Inferior parietal cortex (tissue), 1 donor: ENCODE results near the gene TCL1B.
"Not testable (repeated sequence)": the region's sequence is repeated elsewhere in the genome, so short reads cannot be mapped to it uniquely, and the experiment has no call there.

ENCODE experiments used
- DNase-seq: peaks from one replicate; pipeline ENCODE4 v3.0.0-alpha.2; 2016; ENCODE audit errors: extremely low spot score

TCL1B gene

DNA sequence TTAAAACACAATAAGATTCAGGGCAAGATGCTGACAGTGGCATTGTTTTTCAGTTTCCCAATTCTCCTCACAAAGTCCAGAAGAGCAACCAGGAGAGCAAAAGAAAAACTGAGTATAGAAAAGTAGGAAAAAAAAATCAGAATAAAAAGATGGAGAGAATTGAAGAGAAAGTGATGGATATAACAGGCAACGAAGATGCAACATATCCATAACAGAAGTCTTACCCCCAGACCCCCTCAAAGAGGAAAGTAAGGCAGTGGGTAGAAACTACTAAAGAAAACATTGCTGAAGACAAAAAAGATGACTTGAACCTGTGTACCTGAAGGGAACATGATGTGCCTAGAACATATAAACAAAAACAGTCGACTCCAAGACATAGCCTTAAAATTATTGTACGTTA lies 17.1 kb downstream of the TCL1B start:
- DNase-seq: no peak

DNA sequence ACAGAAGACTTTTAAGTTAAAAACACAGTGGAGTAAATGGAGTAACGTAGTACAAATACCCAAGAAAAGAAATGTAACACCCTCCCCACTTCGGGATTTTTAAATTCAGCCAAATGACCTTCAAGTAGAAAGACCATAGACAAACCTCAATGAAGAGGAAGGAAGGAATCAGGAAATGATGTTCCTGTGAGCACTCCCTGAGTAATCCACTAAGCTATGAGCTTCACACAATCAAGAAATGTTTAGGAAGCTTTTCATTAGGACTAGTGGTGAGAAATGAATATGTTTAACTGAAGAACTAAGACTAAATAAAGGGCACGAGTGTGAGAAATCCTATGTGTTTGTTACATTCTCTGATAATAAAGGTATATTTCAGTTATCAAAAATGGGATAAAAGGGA lies 17.6 kb downstream of the TCL1B start:
- no peak for DNase-seq

- no peak for DNase-seq
Measured at GRCh38 chr14:95705518-95705917, 19.3 kb downstream of the TCL1B start.

DNA sequence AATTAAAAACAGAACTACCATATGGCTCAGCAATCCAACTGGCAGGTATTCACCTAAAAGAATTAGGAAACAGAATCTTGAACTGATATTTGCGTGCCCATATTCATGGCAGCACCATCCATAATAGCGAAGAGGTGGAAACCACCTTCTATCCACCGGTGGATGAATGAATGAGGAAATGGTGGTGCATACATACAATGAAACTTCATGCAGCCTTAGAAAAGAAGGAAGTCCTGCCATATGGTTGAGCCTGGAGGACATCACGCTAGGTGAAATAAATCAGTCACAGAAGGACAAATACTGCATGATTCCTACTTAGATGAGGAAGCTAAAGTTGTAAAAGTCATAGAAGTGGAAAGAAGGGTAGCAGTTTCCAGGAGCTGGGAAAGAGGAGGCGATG lies 21.1 kb downstream of the TCL1B start:
- DNase-seq: no peak

GRCh38 chr14:95710106-95710505 lies 23.9 kb downstream of the TCL1B start:
- DNase-seq: no peak

- DNase-seq: no peak
Measured at GRCh38 chr14:95711476-95712176, 25.4 kb downstream of the TCL1B start.

DNA sequence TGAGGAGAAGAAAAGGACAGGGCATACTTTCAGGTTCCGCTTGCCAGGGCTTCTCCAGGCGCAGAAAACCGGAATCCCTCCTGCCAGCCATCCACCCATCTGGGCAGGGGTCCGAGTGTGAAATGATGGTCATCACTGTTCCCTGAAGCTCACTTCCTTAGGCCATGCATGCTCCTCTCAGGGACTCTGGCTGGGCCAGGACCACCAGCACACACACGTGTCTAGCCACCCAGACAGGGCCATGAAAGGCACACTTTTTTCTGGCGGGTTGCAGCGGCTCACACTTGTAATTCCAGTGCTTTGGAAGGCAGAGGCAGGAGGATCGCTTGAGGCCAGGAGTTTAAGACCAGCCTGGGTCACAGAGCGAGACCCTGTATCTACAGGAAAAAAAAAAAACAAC lies 26.2 kb downstream of the TCL1B start:
- DNase-seq: no peak

DNA sequence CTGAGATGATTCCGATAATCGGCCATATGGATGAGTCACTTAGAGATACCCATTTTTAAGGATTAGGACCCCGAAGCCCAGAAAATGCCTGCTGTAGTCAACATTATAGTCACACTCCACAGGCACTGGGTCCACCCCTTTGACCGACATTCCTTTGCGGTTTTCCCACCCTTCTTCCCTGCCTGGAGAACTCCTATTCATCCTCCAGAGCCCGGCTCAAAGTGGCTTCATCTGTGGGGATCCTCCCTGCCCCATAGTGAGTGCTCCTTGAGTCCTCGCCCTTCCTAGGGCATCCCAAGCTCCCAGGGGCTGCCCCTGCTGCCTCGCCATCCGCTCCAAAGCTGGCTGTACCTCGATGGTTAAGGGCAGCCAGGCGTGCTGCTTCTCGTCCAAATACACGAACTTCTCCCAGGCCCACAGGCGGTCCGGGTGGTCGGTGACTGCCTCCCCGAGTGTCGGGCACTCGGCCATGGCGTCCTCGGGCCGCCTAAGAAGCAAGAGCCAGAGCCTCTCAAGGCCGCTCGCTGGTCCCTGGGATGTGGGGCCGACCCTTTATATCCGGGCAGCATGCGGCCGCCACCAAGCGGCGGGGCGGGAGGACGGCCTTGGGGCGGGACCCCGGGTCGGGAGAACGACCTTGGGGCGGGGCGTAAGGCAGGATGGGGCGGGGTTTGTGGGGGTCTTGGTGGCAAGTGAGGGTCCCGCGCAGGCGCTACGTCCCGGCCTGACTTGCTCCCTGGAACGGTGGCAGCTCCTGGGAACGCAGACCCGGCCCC lies 27.6 kb downstream of the TCL1B start, which contains the start of gene TCL1A:
Gene TCL1A, minus strand, starts transcription at position 530 of the 776 bp plus-strand sequence. Its CDS starts 59 bp downstream, at position 471.
- DNase-seq: no peak

GRCh38 chr14:95722525-95723190 lies 36.4 kb downstream of the TCL1B start:
- no peak for DNase-seq

DNA sequence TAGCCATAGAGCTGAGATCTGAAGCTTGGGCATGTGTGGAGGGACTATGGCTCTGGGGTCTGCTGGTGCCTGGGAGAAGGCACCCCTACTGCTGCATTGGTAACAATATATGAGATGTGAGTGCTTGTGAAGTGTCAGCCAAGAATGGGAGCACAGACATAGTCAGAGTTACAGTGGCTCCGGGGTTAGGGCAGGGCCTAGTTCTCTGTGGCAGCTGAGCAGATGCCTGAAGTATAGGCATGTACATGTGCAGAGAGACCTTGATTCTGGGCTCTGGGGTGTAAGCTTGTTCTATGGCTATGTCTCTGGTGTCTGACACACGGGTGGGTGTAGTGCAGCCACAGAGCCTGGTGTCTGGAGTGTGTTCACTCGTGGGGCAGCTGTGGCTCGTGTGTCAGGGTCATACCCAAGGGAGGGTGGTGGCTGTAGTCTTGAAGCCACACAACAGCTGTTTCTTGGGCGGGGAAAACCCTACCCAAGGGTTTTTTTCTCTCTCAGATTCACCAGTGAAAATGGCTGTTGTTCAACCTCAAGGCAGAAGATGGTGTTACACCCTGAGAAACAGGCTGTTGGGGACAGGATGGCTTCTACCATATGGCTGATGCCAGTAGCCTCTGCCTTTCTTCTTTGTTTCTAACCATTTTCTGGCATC lies 39.6 kb downstream of the TCL1B start:
- no peak for DNase-seq

GRCh38 chr14:95727056-95727700 lies 41.0 kb downstream of the TCL1B start:
- DNase-seq: no peak

GRCh38 chr14:95729402-95730028 lies 43.3 kb downstream of the TCL1B start:
- DNase-seq: not testable (repeated sequence)

DNA sequence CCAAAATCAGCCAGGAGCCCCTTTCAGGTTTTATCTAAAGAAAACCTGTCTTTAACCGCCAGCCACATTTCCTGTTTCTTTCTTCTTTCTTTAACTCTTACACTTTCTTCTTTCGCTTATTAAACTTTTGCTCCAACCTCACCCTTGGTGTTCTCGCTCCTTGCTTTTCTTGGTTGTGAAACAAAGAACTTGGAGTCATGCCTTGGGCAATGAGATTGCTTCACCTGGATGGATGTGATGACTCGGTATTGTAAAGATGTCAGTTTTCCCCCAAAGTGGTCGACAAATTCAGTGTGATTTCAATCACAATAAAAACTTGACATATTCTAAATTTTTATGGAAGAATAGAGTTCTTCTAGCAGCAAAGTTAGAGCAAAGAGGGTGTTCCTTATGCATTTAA lies 43.9 kb downstream of the TCL1B start:
- DNase-seq: no peak

GRCh38 chr14:95733212-95733611 lies 47.0 kb downstream of the TCL1B start:
- no peak for DNase-seq

GRCh38 chr14:95739356-95739755 lies 53.1 kb downstream of the TCL1B start:
- no peak for DNase-seq

DNA sequence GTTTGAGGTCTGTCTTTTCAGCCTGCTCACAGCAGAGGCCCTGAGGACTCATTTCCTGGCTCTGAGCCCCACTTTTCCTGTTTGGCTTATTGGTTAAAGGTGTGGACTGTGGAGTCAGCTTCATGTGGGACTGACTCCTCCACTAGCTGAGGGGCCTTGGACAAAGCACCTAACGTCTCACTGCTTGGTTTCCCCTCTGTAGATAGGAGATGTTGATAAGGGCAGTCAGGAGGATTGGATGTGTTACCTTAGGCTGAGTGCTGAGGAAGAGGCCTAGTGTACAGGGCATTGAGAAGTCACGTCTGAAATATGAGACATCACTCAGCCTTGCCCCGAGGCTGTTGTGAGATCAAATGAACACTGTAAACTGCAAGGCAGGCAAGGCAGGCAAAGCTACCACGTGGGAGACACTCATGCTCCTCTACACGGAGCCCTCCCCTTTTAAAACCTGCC lies 54.8 kb downstream of the TCL1B start:
- DNase-seq: no peak

GRCh38 chr14:95741781-95742180 lies 55.6 kb downstream of the TCL1B start:
- DNase-seq: no peak
